Measurements from ENCODE around the gene RHBDD1.

GRCh38 chr2:226847090-226847489, 11.2 kb downstream of the RHBDD1 start:
- TF ChIP-seq, protein P1, sequence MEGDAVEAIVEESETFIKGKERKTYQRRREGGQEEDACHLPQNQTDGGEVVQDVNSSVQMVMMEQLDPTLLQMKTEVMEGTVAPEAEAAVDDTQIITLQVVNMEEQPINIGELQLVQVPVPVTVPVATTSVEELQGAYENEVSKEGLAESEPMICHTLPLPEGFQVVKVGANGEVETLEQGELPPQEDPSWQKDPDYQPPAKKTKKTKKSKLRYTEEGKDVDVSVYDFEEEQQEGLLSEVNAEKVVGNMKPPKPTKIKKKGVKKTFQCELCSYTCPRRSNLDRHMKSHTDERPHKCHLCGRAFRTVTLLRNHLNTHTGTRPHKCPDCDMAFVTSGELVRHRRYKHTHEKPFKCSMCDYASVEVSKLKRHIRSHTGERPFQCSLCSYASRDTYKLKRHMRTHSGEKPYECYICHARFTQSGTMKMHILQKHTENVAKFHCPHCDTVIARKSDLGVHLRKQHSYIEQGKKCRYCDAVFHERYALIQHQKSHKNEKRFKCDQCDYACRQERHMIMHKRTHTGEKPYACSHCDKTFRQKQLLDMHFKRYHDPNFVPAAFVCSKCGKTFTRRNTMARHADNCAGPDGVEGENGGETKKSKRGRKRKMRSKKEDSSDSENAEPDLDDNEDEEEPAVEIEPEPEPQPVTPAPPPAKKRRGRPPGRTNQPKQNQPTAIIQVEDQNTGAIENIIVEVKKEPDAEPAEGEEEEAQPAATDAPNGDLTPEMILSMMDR (IDR thresholded peaks at IDR 0.05; ENCODE audit: poor library complexity, severe bottlenecking), result no peak
- TF ChIP-seq EP300 (conservative IDR thresholded peaks at IDR 0.05; ENCODE audit: poor library complexity, severe bottlenecking) (no peak), POLR2AphosphoS5 (IDR thresholded peaks at IDR 0.05) (no peak), RAD21 (conservative IDR thresholded peaks at IDR 0.05) (no peak), TAF1 (IDR thresholded peaks at IDR 0.05; ENCODE audit: low read depth) (no peak), EZH2 (IDR thresholded peaks at IDR 0.05; ENCODE audit: borderline replicate concordance, insufficient read depth, low read length, poor library complexity, severe bottlenecking) (no peak)
